Neural cell (in vitro differentiated cells): Measurements from ENCODE around the gene NME3. TPM values are rescaled to one million over a fixed set of nuclear protein-coding genes. Genes with fewer than 3 reads are reported as not detected.

Experiments used
- H2AFZ ChIP-seq: fragments of 200-600, 300-800 bp; sonication (generic), shearing (Covaris generic); 2 replicates; pipeline ENCODE4 v1.6.0; 2014; ENCODE audit warnings: low read depth, mild to moderate bottlenecking, antibody characterized with exemption, low read length, moderate library complexity
- H3F3A ChIP-seq: fragments of 200-600 bp; shearing (Covaris generic); 2 replicates; pipeline ENCODE4 v1.6.1; 2016; ENCODE audit warnings: mild to moderate bottlenecking, moderate library complexity, mixed read lengths, antibody characterized with exemption, low read length; ENCODE audit not compliant: insufficient read depth, poor library complexity, severe bottlenecking
- H3K27ac ChIP-seq: fragments of 200-600, 300-800 bp; sonication (generic), shearing (Covaris generic); 2 replicates; pipeline ENCODE4 v1.5.1; 2014; ENCODE audit warnings: mild to moderate bottlenecking, low read length, moderate library complexity
- H3K27me3 ChIP-seq: fragments of 300-800, 200-600 bp; sonication (generic), shearing (Covaris generic); 2 replicates; pipeline ENCODE4 v1.6.0; 2014; ENCODE audit warnings: mild to moderate bottlenecking, low read depth, low read length, moderate library complexity; ENCODE audit not compliant: insufficient read depth
- H3K36me3 ChIP-seq: fragments of 300-800, 200-600 bp; sonication (generic), shearing (Covaris generic); 2 replicates; pipeline ENCODE4 v1.5.1; 2014; ENCODE audit warnings: mild to moderate bottlenecking, antibody characterized with exemption, low read length, moderate library complexity; ENCODE audit not compliant: insufficient read depth
- H3K4me2 ChIP-seq: fragments of 300-800, 200-600 bp; sonication (generic), shearing (Covaris generic); 2 replicates; pipeline ENCODE4 v1.6.0; 2014; ENCODE audit warnings: mild to moderate bottlenecking, low read length
- H3K4me3 ChIP-seq: fragments of 300-800, 200-600 bp; sonication (generic), shearing (Covaris generic); 2 replicates; pipeline ENCODE4 v1.5.1; 2014; ENCODE audit warnings: mild to moderate bottlenecking, low read length, moderate library complexity
- H3K79me2 ChIP-seq: fragments of 200-600 bp; shearing (Covaris generic); replicated peaks from 2 replicates; pipeline ENCODE4 v1.6.0; 2014; ENCODE audit warnings: mild to moderate bottlenecking, low read length, moderate library complexity; ENCODE audit not compliant: insufficient read depth
- H3K9ac ChIP-seq: fragments of 300-800, 200-600 bp; sonication (generic), shearing (Covaris generic); 2 replicates; pipeline ENCODE4 v1.6.1; 2016; ENCODE audit warnings: mild to moderate bottlenecking, low read length, mixed read lengths
- H3K9me2 ChIP-seq: fragments of 200-600 bp; shearing (Covaris generic); 2 replicates; pipeline ENCODE4 v1.6.1; 2016; ENCODE audit warnings: mild to moderate bottlenecking, low read length, mixed read lengths; ENCODE audit not compliant: insufficient read depth
- H3K9me3 ChIP-seq: fragments of 200-600, 300-800 bp; sonication (generic), shearing (Covaris generic); 2 replicates; pipeline ENCODE4 v1.6.1; 2016; ENCODE audit warnings: mild to moderate bottlenecking, mixed run types, low read length, moderate library complexity, mixed read lengths
- H4K20me1 ChIP-seq: fragments of 200-600 bp; shearing (Covaris generic); 2 replicates; pipeline ENCODE4 v1.6.1; 2016; ENCODE audit warnings: mild to moderate bottlenecking, mixed run types; ENCODE audit not compliant: insufficient read depth
- CTCF ChIP-seq: fragments of 450-650 bp; IDR thresholded peaks from 2 replicates; pipeline ENCODE4 v1.5.1; 2014; ENCODE audit warnings: antibody characterized with exemption, mild to moderate bottlenecking, moderate library complexity; ENCODE audit not compliant: poor library complexity, severe bottlenecking
- EP300 ChIP-seq: fragments of 450-650 bp; conservative IDR thresholded peaks from 2 replicates; pipeline ENCODE4 v1.6.1; 2014; ENCODE audit warnings: antibody characterized with exemption, mild to moderate bottlenecking, moderate library complexity; ENCODE audit not compliant: poor library complexity, severe bottlenecking
- EZH2 ChIP-seq: fragments of 200-600, 300-800 bp; shearing (Covaris generic), sonication (generic); IDR thresholded peaks from 2 replicates; pipeline ENCODE4 v1.6.1; 2014; ENCODE audit warnings: antibody characterized with exemption, low read length, borderline replicate concordance, mild to moderate bottlenecking; ENCODE audit not compliant: insufficient read depth, poor library complexity, severe bottlenecking
- MXI1 ChIP-seq: fragments of 450-650 bp; conservative IDR thresholded peaks from 2 replicates; pipeline ENCODE4 v1.6.1; 2014; ENCODE audit warnings: antibody characterized with exemption, mild to moderate bottlenecking; ENCODE audit not compliant: poor library complexity, severe bottlenecking
- POLR2AphosphoS5 ChIP-seq: IDR thresholded peaks from 2 replicates; pipeline ENCODE4 v1.6.1; 2012
- RAD21 ChIP-seq: fragments of 450-650 bp; conservative IDR thresholded peaks from 2 replicates; pipeline ENCODE4 v1.6.1; 2014; ENCODE audit warnings: antibody characterized with exemption, mild to moderate bottlenecking, moderate library complexity
- REST ChIP-seq: IDR thresholded peaks from 2 replicates; pipeline ENCODE4 v1.6.1; 2012; ENCODE audit warnings: borderline replicate concordance
- SMC3 ChIP-seq: fragments of 450-650 bp; conservative IDR thresholded peaks from 2 replicates; pipeline ENCODE4 v1.6.1; 2014; ENCODE audit warnings: antibody characterized with exemption, mild to moderate bottlenecking, moderate library complexity; ENCODE audit not compliant: poor library complexity
- TAF1 ChIP-seq: IDR thresholded peaks from 2 replicates; pipeline ENCODE4 v1.6.1; 2012; ENCODE audit warnings: low read depth
- polyA plus RNA-seq: library from polyadenylated mRNA; depleted of rRNA; stranded (reverse); fragments of >200 nt; gene quantifications from 2 replicates; pipeline ENCODE4 v1.2.3, GENCODE V29; 2014

The NME3 gene
- polyA plus RNA-seq, 1 donor from 2014 or later = 102 TPM

GRCh38 chr16:1740781-1741490, 30.4 kb downstream of the NME3 start:
- H3K36me3 ChIP-seq = no peaks in the 10 kb centered on the region
- H3F3A ChIP-seq = no peaks in the 10 kb centered on the region
- H4K20me1 ChIP-seq = no peaks in the 10 kb centered on the region
- no peaks in the 10 kb centered on the region for H3K9me3 ChIP-seq
- no peak overlapping the region for H2AFZ ChIP-seq
- no peaks in the 10 kb centered on the region for H3K27me3 ChIP-seq
- no peak overlapping the region for H3K27ac ChIP-seq
- no peak overlapping the region for H3K9ac ChIP-seq
- no peaks in the 10 kb centered on the region for H3K79me2 ChIP-seq
- H3K4me2 ChIP-seq = no peak overlapping the region
- no peak for TF ChIP-seq POLR2AphosphoS5
- no peak for TF ChIP-seq CTCF
- TF ChIP-seq EP300 = no peak
- TF ChIP-seq MXI1 = no peak
- H3K9me2 ChIP-seq = no peaks in the 10 kb centered on the region
- H3K4me3 ChIP-seq = no peak overlapping the region

GRCh38 chr16:1740234-1740633, 31.1 kb downstream of the NME3 start:
- no peak overlapping the region for H3K27ac ChIP-seq
- no peaks in the 10 kb centered on the region for H3F3A ChIP-seq
- H4K20me1 ChIP-seq = no peaks in the 10 kb centered on the region
- no peaks in the 10 kb centered on the region for H3K79me2 ChIP-seq
- H3K4me2 ChIP-seq = no peak overlapping the region
- no peaks in the 10 kb centered on the region for H3K36me3 ChIP-seq
- H3K27me3 ChIP-seq = no peaks in the 10 kb centered on the region
- no peaks in the 10 kb centered on the region for H3K9me2 ChIP-seq
- TF ChIP-seq POLR2AphosphoS5 (no peak), REST (no peak), MXI1 (no peak), CTCF (no peak), EZH2 (no peak), TAF1 (no peak), SMC3 (no peak), EP300 (no peak), RAD21 (no peak)
- H2AFZ ChIP-seq = no peak overlapping the region
- no peak overlapping the region for H3K9ac ChIP-seq
- no peaks in the 10 kb centered on the region for H3K9me3 ChIP-seq
- H3K4me3 ChIP-seq = no peak overlapping the region
